Stromal cell of bone marrow (primary cell): ENCODE data around the gene GALNT12.

Experiments used
- DNase-seq: peaks from one replicate; pipeline ENCODE4 v3.0.0-alpha.2; 2012; ENCODE audit warnings: low read depth

GALNT12 gene

DNA sequence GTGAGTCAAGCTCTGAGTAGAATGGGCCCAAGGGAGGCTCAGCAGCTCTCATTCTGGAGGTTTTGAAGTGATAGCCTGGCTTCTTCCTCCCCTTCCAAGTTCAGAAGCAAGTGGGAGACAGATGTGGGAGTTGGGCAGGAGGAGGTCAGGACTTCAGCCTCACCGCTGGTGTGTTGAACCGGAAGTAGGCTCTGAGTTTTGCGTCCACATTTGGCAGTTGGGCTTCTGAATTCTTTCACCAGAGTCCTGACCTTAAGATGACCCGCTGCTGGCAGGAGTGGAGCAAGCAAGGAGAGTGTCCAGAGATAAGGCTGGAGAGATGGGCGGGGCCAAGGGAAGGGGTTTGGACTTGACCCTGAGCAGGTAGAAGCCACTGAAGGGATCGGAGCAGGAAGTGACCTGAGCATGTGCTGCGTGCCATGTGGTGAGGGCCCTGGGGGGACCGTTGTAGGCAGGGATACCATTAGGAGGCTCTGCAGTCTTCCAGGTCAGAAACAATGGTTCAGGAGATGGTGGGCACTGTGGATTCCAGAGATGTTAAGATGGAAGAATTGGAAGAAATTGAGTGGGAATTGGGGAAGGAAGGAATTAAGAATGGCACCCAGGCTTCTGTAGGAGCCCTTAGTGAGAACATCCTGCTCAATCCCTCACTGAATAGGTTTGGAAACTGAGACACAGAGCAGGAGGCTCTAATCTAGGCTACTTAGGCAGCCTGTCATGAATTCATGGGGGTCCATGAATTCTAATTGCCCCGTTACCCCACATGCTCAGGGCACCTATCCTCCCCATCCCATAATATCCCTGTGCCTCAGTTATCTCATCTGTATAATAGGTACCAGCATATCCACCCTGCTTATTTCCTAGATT lies 25.9 kb downstream of the GALNT12 start:
- no peak for DNase-seq

DNA sequence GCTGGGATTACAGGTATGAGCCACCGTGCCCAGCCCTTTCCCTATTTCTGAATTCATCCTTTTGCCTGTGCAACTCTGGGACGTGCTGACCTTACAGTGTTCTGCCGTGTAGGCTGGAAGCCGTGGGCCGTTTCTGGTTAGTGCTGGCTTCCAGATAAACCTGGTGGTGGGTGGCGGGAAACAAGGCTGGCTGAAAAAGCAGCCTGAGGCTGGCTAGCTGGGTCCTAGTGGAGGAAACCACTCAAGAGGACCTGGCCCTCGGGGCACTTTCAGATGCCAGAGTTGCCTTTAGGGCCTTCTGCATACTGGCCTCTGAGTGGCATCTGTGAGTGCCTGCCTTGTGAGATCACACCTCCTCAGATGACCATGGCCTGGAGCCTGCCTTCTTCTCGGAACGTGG lies 26.9 kb downstream of the GALNT12 start:
- DNase-seq = no peak

DNA sequence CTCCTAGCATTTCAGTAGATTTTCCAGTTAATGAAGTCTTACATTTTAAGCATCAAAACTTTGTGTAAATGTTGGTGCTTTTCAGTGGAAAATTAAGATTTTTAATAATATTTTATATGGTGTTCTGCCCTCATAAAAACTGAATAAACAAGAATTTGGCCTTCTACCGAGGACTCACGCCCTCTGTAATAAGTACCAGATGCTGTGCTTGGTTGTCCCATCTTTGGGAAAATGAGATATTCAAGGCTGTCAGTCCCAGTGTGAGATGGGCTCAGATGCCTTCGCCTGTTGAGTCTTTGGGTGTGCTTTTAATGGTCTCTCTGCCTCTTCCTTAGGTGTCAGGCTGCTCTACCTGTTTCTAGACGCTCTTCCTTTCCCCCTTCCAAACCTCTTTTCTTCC lies 28.7 kb downstream of the GALNT12 start:
- DNase-seq = no peak

DNA sequence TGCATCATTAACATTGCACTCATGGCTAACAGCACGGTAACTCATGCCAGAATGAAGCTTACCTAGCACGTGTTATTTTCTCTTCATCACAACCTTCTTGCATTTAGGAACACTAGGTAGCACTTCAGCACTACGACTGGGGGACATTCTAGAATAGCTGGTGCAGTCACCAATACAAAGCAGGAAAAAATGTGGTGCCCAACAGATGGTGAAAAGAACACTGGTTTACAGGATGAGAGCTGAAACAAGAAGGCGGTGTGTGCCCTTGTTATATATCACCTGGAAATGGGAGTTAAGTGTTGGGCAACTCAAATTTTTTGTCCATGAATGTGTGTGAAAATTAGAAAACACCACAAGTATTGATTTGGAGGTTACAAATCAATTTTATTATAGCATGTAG lies 30.0 kb downstream of the GALNT12 start:
- no peak for DNase-seq

DNA sequence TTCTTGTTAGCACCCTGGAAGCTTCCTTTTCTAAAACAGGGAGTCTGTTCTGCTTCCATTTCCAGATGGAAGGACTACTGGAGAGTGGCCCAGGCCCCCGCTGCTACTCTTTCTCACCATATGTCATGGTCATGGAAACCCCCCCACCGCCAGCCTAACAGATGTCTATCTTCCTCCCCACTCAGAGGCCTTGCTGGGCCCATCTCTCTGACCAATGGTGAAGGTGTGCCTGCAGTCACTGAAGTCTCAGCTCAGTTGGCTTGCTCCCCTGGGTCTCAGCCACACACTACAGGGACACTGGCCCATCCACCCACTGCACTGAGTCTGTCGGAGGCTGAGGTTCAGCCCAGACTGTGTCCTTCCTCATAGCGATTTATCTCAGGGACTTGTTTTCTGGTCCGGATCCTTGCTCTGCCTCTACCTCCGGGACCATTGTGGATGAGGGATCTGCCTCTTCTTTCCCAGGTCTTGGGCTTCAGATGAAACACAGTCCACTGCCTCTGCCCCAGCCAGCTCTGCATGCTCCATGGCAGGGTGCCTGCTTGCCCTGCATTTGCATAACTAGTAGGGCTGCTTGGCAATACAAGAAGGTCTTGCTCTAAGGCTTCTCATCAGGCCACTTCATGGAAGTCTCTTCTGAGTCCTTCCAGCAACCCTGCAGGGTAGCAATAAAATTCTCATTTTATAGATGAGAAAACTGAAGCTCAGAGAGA lies 30.8 kb downstream of the GALNT12 start:
- DNase-seq = no peak

DNA sequence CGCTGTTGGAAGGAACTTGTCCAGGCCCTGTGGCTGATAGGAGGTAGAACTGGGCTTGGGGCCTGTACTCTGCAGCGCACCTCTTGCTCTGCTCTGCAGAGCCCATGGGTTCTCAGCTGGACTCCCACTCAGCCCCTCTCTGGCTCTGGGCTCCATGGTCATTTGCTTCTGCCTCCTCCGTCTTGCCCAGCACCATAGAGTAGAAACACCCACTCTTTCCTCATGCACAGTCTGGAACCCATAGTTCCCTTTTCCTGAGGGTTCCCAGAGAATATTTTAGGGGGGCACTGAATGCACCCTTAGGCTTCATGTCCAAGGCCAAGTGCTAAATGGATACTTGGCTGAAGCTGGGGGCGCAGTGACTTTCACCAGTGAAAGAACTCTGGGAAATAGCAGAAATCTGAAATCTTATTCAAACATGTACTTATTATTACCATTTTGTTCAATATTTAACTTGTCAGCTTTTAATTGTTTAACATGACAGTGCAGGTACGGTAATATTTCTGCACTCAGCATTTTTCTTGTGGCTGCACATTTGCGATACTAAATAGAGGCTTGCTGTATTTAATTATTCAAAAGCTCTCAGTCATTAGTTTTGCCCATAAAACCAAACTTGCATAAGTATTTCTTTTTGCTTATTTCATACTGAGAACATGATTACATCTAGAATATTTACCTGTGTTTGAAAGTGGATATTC lies 31.5 kb downstream of the GALNT12 start:
- no peak for DNase-seq

DNA sequence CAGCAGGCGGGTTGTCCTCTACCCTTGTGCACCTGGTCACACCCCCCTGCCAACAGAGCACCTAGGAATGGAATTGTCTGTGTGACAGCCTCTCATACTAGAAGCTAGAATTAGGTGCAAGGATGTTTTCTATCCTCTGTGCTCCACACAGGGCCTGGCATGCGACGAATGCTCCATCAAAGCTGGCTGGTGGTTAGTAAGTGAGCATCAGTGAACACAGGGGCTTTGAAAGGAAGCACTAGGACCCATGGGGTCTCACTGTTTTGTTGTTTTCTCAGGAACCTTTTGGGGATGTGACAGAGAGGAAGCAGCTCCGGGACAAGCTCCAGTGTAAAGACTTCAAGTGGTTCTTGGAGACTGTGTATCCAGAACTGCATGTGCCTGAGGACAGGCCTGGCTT lies 32.3 kb downstream of the GALNT12 start:
- DNase-seq = no peak

DNA sequence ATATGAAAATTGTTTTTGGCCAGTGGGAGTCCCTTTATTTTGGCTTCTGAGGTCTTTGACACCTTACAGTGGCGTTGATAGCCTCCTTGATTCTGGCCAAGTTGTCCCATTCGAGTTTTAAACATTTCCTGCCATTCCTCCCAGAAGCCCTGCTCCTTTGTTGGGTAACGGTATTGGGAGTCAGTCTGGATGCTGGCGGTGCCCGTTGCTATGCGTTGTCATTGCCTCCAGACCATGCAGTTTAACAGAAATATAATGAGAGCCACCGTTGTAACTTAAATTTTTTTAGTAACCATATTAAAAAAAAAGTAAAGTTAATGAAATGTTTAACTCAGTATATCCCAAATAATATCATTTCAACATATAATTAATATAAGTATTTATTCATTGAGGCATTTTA lies 35.0 kb downstream of the GALNT12 start:
- no peak for DNase-seq

DNA sequence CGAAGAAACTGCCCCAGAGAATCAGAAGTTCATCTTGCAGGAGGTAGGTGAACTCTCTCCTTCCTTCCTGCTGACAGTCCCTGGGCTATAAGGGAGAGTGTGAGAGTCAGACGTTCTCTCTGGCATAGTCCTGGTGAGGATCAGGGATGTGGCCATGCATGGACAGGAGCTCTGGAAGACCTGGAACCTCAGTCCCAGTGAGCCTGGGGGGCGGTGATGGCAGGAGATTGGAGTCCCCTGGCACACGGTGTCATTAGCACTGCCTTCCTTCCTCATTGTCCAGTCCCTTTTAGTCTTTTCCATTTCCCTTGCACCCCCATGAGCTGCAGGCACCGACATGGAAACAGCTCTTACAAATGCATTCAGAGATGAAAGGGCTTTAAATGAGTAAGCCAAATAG lies 38.6 kb downstream of the GALNT12 start:
- DNase-seq = no peak

DNA sequence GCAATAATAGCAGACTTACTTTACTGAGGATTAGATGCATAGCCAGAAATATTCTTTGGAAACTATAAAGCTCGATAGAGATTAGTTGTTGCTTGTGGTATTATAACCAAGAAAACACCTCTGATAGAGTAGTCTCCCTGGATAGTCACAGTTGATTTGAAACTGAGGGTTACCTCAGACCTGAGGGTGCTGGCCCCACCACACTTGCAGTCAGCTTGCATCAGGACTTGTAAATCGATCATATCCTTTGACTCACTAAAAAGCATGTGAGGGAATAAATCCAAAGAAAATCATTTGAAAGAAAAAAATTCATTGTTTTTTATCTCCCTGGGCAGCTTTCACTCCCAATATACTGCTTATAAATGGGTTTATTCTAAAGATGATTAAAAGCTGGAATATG lies 39.4 kb downstream of the GALNT12 start:
- no peak for DNase-seq

DNA sequence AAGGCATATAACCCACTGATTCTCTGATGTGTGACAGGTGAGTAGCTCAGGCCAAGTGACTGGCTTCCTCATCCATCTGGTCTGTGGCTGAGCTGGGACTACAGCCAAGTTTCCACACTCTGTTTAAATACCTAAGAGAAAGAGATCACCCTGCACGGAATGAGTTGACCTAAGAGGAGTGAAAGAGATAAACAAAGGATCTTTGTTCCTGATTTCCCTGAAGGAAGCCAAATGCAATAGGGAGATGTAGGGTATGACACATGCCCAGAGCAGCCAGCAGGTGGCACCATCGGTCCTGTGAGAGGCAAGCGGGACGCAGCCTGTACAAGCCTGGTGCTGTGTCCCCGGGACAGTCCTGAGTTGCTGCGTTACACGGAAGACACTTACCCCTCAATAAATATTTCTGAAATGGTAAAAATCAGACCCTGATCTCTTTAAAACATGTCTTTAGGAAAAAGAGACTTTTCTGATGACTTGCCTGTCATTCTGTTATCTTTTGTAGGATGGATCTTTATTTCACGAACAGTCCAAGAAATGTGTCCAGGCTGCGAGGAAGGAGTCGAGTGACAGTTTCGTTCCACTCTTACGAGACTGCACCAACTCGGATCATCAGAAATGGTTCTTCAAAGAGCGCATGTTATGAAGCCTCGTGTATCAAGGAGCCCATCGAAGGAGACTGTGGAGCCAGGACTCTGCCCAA lies 41.1 kb downstream of the GALNT12 start:
- peak; percentile 68 for DNase-seq

DNA sequence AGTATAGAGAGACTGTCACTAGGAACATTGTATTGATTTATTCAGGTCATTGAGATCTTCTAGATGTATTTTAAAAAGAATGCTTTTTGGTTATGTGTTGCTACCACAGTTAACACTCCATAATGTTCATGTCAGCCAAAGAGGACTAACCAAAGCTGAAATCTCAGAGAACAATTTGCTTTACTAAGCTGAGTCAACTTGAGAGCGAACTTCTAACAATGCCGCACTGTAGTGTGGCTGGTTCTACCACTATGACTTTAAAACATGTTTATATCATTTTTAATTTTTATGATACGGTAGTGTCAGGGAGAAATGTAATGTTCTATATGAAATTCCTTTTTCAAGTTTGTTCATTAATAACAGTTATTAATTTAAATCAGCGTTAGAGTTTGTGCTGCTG lies 42.1 kb downstream of the GALNT12 start:
- no peak for DNase-seq

DNA sequence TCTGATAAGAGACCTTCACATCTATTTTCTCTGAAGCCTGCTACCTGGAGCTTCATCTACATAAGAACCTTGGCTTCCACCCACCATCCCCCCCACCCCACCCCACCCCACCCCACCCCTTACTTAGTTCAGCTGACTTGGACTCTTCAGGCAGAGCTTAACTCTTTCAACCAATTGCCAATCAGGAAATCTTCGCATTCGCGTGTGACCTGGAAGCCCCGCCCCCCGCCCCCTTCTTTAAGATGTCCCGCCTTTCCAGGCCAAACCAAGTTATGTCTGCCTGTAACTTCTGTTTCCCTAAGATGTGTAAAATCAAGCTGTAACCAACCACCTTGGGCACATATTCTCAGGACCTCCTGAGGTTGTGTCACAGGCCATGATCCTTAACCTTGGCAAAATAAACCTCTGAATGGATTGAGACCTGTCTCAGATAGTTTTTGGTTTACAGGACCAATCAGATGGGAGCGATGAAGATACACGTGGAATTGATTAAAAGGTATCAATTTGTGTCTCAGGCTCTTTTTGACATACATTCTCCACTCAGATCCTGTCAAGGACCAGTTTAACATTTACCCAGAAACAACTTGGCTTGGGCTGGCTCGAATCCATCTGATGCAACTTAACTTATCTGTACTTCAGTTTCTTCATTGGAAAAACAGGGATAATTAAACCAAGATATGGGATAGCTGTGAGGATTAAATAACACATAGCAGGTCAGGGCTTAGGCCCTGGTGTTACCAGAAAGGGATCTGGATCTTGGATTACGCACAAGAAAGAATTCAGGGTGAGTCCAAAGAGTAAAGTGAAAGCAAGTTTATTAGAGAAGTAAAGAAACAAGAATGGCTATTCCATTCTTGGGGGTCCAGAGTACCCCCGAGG lies 43.6 kb downstream of the GALNT12 start:
- DNase-seq = no peak

DNA sequence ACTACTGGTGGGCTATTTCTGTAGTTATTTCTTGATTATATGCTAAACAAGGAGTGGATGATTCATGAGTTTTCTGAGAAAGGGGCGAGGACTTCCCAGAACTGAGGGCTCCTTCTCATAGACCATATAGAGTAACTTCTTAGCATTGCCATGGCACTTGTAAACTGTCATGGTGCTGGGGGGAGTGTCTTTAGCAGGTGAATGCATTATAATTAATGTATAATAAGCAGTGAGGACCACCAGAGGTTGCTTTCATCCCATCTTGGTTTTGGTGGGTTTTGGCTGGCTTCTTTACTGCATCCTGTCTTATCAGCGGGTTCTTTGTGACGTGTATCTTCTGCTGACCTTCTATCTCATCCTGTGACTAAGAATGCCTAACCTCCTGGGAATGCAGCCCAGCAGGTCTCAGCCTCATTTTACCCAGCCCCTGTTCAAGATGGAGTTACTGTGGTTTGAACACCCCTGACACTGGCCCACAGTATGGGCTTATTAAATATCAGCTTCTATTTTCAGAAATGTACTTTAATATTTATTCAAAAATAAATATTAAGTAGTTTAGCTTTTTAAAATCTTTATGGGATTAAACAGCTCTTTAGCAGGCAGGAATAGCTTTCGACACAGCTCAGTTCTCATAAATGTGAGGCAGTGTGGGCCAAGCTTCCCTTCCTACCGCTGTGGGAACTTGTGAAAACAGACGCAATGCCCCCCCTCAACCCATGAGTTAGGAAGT lies 44.4 kb downstream of the GALNT12 start:
- no peak for DNase-seq

DNA sequence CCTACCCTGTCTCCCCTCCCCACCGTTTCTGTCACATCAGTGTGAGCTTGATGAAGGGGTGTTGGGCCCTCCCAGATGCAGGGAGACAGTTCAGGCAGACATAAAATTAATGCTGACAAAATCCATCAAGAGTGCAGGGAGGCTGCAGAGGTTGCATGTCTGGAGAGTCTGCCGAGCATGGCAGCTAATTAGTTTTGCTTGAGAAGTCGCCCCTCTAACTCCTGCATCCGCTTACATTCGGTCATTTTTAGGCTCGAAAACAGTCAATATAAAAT lies 44.9 kb downstream of the GALNT12 start:
- DNase-seq = no peak

DNA sequence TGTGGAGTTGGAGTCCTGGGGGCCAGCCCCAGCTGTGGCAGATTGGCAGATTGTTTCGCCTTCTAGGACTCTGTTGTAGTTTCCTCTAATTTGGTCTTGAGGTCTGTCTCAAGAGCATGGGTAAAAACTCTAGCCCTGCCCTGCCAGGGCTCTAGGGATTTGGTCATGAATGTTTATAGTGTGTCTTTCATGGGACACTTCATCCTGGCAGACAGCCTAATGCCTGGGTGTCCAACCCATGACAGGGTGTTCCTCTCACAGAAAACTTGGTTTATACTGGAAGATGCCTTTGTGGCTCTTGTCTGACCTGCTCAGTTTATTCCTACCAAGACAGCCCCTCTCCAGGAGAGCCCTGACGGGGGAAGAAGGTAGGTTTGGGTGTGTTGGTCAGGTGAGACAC lies 45.5 kb downstream of the GALNT12 start:
- DNase-seq = no peak

DNA sequence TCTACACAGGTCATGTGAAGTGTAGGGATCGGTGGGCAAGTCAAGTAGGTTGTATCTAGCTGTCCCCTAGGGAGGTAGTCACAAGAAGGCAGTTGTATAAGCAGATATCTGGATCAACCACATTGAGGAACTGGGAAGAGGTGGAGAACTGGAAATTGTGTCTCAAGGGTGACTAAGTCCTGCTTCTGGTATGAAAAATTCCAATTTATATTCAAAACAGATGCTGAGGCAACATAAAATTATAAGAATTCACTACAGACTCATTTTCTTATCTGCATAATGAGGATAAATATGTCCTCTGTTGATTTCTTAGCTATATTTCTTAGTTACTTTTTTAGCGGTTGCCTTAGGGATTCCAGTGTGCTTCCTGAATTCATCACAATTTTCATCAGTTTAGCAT lies 46.8 kb downstream of the GALNT12 start:
- peak; percentile 88 for DNase-seq

DNA sequence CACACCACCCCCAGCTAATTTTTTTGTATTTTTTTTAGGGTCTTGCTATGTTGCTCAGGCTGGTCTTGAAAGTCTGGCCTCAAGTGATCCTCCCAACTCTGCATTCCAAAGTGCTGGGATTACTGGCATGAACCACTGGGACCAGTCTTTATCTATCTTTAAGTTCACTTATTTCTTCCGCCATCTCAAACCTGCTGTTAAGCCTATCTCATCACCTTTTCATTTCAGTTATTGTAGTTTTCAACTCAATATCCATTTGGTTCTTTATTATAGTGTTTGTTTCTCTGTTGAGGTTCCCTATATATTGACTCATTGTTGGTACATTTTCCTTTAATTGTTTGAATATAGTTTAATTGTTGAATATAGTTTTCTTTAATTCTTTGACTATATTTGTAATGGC lies 48.1 kb downstream of the GALNT12 start:
- DNase-seq = no peak

DNA sequence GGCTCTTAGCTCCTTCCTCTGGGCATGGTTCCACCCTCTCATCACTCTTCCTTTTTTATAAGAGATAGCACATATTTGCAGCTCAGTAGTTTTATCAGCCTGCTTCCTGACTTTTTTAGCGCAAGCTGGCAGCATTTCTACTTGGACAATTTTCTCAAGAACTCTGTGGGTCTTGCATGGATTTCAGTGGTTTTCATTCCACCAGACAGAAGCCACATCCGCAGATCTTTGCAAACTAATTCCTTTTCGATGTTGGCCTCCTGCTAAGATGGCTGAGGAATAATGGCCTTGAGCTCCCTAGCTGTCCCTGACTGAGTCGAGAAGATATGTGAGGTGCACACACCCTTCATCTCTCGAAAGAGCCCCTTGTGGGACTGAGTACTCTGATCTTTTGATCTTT lies 49.5 kb downstream of the GALNT12 start:
- no peak for DNase-seq

DNA sequence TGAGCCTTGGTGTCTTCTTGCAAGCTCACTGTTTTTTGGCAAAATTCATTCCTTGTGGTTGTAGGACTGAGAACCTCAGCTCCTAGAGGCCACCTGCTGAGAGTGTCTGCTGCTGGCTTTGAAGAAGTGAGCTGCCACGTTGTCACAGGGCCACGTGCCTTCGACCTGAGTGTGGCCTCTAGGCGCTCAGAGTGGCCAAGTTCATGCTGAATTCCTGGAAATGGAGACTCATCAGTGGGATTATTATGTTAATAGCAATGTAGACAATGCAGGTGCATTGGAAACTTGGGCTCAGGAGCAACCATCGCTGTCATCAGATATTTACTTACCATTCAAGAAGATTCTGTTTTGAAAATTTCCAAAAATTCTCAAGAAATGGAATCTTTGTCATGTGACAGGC lies 52.5 kb downstream of the GALNT12 start:
- no peak for DNase-seq

DNA sequence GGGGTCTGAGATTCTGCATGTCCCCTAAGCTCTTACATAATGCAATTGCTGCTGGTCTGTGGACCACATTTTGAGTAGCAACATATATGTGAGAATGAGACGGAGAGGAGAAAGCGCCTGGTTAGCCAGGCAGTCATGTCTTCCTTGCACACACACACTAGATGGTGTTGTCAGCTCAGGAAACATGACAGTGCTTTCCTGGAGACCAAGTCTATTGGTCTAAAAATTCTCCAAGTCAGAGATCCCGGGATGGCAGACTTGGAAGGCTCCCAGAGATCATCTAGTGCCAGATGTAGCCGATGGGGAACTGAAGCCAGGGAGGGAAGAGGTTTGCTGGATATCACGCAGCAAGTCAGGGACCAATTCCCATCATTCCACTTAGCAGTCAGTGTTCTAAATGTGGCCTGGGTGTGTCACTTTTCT lies 53.4 kb downstream of the GALNT12 start:
- DNase-seq = peak; percentile 90
